SH-SY5Y (cell line): ENCODE results near the gene IPO13.

Source experiments
- GATA2 ChIP-seq: IDR thresholded peaks from 2 replicates; pipeline ENCODE4 v1.6.1; 2011; ENCODE audit warnings: mild to moderate bottlenecking, low read depth, low read length
- GATA3 ChIP-seq: IDR thresholded peaks from 2 replicates; pipeline ENCODE4 v1.6.1; 2011; ENCODE audit warnings: low read depth, mild to moderate bottlenecking, low read length, moderate library complexity

The IPO13 gene

GRCh38 chr1:44000122-44000665 is 53.4 kb downstream of the IPO13 start:
- TF ChIP-seq GATA3: no peak

DNA sequence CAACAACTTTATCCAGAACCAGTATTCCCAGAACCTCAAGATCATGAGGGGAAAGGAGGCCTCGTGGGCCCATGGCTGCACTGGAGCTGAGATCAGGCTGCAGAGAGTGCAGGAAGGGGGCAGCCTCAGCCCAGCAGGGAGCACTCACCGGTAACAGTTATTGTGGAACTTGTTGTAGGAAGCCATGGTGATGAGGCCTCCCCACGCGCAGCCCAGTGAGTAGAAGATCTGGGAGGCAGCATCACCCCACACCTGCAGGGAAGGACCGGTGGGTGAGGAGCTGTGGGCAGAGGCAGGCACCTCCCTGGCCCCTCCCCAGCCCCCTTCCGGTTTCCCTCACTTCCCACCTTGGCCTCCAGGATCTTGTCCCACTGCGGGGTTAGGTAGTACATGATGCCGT is 55.4 kb downstream of the IPO13 start:
- TF ChIP-seq GATA2 (no peak), GATA3 (no peak)

GRCh38 chr1:44002606-44003157 is 55.9 kb downstream of the IPO13 start:
- TF ChIP-seq GATA3 (no peak), GATA2 (no peak)

GRCh38 chr1:44008259-44008658 is 61.5 kb downstream of the IPO13 start:
- TF ChIP-seq GATA2: no peak
- TF ChIP-seq GATA3: no peak

GRCh38 chr1:44010935-44011471 is 64.3 kb downstream of the IPO13 start:
- no peak for TF ChIP-seq GATA3
- no peak for TF ChIP-seq GATA2

DNA sequence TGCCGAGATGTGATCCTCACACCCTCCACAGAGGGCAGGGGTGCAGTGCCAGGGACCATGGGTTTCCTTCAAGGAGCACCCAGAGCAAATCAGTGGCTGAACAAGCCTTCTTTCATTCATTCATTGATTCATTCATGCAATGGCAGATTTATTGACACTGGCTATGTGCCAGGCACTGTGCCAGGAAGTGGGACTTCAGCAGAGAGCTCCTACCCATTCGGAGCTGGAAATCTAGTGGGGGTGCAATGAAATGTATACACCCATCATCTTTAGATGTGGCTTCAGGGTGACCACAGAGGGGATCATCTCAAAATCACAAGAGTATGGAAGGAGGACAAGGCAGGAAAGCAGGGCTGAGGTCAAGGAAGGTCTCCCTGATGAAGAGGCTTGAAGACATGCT is 65.7 kb downstream of the IPO13 start:
- TF ChIP-seq GATA2 (no peak), GATA3 (no peak)

GRCh38 chr1:44012941-44013609 is 66.3 kb downstream of the IPO13 start:
- TF ChIP-seq GATA3: no peak
- TF ChIP-seq GATA2: no peak

DNA sequence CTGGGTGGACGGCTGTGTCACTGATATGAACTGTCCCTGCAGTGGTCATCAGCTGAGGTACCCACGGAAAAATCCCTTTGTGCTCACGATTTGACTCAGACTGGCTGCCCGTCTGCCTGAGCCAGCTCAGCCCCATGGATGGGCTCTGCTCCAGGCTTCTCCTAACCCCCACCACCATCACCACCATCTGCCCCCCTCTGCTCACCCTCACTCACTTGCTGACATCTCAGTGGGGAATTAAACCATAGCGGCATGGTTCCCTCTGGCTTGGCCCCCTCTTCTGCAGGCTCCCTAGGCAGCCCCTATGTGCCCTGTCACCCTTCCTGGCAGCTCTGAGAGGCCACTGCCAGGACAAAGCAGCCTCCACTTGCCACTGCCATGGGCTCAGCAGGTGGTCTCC is 67.2 kb downstream of the IPO13 start:
- TF ChIP-seq GATA2 (no peak), GATA3 (no peak)

GRCh38 chr1:44014365-44015104 is 67.8 kb downstream of the IPO13 start:
- no peak for TF ChIP-seq GATA3
- no peak for TF ChIP-seq GATA2

- TF ChIP-seq GATA2: no peak
- no peak for TF ChIP-seq GATA3
These were observed 68.5 kb downstream of the IPO13 start for GRCh38 chr1:44015206-44015605.

- TF ChIP-seq GATA2 (no peak), GATA3 (no peak)
These were observed 69.5 kb downstream of the IPO13 start for GRCh38 chr1:44016041-44016889.

- TF ChIP-seq GATA3: no peak
- TF ChIP-seq GATA2: no peak
These were observed 70.2 kb downstream of the IPO13 start for GRCh38 chr1:44016890-44017400.
